T-helper 2 cell treated with Interferon-gamma antibody and Interleukin-4, amounts not matched to agents 100 ng/mL and 5 ng/mL, for 36 hours (primary cell): Measurements from ENCODE around the gene TRIM25. TPM values are rescaled to one million over a fixed set of nuclear protein-coding genes. Genes with fewer than 3 reads are reported as not detected.

Experiments used
- intact Hi-C: fragments of 100-400 bp; cut with micrococcal nuclease; formaldehyde crosslinking; loops from one replicate; pipeline ENCODE4 v1.15.1; 2023
- total RNA-seq: library from RNA; stranded (reverse); gene quantifications from 2 replicates; pipeline ENCODE4 v1.2.3, GENCODE V29; 2022

Gene TRIM25
- total RNA-seq, 1 donor from 2014 or later: 109 TPM

DNA sequence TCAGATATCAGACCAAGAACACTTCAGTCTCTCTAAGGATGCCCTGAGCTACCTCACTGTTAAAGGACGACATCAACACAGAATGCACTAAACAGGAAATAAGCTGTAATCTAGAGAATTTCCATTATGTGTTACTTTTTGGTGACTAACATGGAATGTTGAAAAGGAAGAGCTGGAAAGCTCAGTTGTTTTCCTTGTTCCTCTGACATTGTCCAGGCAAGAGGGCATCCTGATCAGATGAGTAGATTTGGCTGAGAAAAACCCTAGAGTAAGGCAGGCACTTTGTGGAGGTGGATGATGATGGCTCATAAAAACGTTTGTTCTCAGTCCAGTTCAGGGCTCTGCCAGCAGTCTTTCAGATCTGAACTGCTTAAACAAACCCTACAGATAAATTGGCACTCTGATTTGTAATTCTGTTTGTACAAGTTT, 45.9 kb downstream of the TRIM25 start:
- intact Hi-C loops: no loop called here

DNA sequence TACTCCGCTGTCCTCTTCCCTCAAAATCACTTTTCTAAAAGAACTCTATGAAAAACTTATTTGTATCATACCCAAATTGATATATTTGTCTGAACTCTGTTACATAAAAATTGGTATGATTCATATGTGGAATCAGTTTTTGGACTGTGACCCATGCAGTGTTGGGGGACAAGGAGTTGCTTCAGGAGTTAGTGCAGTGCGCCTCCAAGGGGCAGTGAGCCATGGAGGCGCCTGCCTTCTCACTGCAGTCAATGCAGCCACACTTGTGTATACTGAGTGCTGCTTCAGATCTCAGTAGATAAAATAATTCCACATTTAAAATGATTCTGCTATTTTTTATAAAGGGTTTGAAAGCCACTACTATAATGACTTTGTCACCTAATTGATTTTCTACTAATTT, 47.4 kb downstream of the TRIM25 start:
- intact Hi-C loops: no loop called here

GRCh38 chr17:56866076-56866475, 47.8 kb downstream of the TRIM25 start:
- intact Hi-C loops: no loop called here

DNA sequence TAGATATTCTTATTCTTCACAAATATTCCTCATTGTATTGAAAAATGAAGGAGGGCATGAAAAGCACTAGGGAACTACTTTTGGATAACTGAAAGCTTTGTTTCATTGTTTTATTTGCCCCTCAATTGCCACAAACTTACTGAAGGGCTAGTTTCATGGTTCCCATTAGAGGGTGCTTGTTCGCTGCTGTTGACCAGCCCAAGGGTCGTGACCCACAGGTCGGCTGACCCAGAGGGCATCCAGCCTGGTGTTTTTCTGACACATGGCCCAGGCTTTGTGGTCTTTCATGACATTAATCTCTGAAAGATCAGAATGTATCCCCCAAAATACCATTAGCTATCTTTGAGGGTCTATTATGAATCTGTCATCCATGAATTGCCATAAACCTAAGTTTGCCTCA, 49.9 kb downstream of the TRIM25 start:
- intact Hi-C loops: no loop called here

DNA sequence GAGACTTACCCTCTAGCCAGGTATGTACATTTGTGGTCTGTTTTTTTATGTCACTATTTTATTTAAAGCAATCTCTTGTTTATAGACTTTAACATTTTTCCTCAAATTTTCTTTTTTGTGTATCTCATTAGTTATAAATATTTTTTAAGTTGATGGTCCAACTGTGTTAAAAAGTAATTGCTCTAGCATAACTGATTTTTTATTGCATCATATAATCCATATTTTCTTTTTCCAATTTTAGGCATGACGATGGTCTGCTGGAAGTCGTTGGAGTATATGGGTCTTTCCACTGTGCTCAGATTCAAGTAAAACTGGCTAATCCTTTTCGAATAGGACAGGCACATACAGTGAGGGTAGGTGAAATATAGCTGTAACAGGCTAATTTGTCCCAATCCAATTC, 52.0 kb downstream of the TRIM25 start:
- intact Hi-C loops: no loop called here

DNA sequence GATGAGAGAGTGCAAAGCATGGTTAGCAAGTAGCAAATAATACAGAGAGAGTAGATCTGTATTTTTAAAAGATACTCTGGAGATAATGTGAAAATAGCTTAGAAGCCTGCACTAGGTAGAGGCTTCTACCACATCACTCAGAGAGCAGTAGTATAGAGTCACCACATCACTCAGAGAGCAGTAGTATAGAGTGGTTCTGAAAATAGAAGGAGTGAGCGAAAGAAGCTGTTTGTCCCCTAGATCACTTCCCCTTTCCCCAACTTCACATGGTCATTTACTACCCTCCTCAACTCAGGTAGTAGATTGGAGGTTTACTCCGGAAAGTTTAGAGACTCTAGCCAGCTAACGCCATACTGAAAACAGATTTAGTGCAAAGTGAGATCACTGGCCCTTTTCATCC, 62.8 kb downstream of the TRIM25 start:
- intact Hi-C loops: no loop called here

DNA sequence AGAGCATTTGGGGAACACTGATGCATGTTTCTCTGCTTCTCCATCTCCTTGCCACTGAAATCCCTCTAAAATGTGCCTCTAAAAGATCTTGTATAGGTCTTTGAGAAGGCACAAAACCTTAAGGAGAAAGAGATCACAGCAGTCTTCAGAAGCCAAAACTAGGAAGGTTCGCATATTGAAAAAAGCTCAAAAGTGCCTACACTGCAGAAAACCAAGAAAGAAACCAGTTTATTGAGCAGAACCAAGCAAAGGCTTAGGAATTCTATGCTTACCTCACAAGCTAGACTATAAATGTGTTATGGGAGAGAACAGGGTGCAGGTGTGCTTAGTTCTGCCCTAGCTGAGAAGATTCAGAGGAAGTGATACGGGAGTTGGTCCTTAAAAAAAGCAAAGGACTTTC, 63.3 kb downstream of the TRIM25 start:
- intact Hi-C loops: no loop called here

DNA sequence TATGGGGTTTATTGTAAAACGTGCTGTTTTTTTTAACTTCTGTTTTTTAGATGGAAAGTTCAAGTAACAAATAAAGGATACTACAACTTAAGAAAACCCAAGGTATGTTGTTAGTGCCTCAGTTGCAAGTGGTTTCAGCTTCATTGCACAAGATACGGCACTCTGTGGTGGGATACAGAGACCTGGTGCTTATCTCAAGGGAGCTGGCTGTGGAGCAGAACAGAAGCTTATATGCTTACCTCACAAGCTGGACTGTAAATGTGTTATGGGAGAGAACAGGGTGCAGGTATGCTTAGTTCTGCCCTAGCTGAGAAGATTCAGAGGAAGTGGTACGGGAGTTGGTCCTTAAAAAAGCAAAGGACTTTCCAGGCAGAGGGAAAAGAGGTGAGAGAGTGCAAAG, 64.7 kb downstream of the TRIM25 start:
- intact Hi-C loops: no loop called here

DNA sequence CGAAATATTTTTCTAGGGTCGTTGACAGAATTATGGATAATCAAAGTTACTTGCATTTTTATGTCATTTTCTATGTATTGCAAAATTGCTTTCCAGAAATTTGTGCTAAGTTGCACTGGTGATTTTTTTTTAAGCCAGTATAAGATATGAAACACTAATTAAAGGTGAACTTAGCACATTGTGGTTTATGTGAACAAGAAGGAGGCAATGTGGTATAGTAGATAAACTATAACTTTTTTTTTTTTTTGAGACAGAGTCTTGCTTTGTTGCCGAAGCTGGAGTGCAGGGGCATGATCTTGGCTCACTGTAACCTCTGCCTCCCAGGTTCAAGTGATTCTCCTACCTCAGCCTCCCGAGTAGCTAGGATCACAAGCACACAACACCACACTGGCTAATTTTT, 66.7 kb downstream of the TRIM25 start:
- intact Hi-C loops: no loop called here

- intact Hi-C loops: no loop called here
Observed at GRCh38 chr17:56845934-56846333, 67.9 kb downstream of the TRIM25 start.

DNA sequence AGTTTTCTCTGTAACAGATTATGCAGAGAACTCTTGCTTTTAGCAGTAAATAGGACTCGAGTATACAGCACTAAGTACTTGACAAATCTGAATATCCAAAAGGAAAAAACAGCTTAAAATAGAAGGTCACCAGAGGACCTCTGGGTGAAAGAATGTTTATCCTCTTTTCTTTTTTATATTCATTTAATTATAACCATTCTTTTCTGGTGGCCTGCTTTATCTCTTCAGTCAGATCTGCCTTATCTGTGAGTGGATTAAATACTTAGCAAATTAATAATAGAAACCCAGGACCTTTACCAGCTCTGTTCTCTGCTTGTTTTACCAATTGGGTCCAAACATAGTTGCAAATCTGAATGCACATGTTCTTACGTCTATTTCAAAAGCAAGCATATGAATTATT, 71.3 kb downstream of the TRIM25 start:
- intact Hi-C loops: no loop called here

DNA sequence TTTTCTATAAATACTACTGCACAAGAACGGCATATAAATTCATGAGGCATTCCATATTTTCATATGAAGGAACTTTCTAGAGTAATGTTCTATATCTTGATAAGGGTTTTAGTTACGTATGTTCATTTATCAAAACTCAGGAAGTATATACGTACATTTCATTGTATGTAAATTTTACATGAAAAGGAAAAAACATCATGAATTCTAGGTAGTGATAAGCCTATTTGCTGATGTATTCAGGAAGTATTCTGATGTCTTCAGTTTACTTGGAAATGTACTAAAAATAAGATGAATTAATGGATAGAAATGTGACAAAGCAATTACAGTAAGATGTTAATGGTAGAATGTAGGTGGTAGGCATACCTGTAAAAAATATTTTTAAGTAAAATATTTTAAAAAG, 75.2 kb downstream of the TRIM25 start:
- intact Hi-C loops: no loop called here

Other genes starting within 250 kb of the TRIM25 start
- 3.2 TPM in 2 replicates for gene C17orf67, start 80.1 kb downstream of the TRIM25 start, total RNA-seq
- 25.8 and 25.9 TPM in 2 replicates for gene DGKE, start 79.9 kb downstream of the TRIM25 start, total RNA-seq
- 18.6 and 19.2 TPM in 2 replicates for gene COIL, start 47.0 kb upstream of the TRIM25 start, total RNA-seq
- 7.5 and 9.1 TPM in 2 replicates for gene SCPEP1, start 64.1 kb upstream of the TRIM25 start, total RNA-seq
- 34.2 and 37.7 TPM in 2 replicates for gene AKAP1, start 171.2 kb upstream of the TRIM25 start, total RNA-seq